HG02938 (cell line): ENCODE data around the gene SHCBP1.
"Not testable (repeated sequence)": the region's sequence is repeated elsewhere in the genome, so short reads cannot be mapped to it uniquely, and the experiment has no call there.

Source experiments
- ATAC-seq: cut with Tn5 transposase; IDR thresholded peaks from one replicate; pipeline ENCODE4 v1.9.1; 2021; ENCODE audit warnings: mild to moderate bottlenecking, moderate library complexity; ENCODE audit not compliant: unreplicated experiment

SHCBP1 gene

DNA sequence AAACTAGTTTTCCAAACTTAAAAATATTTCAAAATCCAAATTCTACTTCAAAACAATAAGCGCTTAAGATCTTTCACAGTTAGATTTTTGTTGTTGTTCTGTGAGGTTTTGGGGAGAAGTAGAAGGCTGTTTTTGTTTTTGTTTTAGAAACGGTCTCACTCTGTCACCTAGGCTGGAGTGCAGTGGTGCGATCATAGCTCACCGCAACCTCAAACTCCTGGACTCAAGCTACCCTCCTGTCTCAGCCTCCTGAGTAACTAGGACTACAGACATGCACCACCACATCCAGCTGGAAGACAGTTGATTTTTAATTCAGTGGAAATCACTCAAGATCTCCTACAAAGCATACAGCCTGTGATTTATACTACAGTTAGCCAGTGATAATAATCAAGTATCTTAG is 2.7 kb downstream of the SHCBP1 start:
- peak; percentile 42 for ATAC-seq

DNA sequence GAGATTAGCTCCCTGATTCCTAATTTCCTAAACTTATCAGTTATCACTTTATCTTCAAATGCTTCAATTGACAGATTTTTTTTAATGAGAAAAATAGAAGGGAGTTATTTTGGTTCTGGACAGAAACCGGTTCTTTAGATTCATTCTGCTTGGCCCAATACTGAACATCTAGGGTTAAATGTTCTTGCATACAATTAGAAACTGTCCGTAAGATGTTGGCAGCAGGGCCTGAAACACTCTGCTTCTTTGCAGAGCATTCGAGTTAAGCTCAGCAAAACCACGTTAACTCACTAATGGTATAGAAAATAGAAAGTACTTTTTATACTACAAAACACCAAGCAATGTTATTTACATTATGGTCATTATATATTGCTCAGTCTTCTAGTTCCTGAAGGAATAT is 7.2 kb downstream of the SHCBP1 start:
- ATAC-seq: no peak

DNA sequence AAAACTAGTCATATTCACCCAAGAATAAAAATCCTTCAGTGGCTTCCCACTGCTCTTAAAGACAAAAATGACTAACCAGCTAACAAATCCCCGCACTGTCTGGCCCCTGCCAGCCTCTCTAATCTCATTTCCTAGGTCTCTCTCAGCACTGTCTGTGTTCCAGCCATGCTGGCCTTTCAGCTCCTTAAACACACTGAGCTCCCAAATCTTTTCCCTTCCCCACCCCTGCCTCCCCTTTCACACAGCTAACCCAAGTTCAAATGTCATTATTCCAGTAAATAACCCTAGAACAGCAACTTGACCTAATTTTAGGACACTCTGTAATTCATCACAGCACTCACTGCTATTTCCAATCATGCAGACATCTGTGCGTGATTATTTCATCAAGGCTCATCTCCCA is 7.8 kb downstream of the SHCBP1 start:
- ATAC-seq: no peak

DNA sequence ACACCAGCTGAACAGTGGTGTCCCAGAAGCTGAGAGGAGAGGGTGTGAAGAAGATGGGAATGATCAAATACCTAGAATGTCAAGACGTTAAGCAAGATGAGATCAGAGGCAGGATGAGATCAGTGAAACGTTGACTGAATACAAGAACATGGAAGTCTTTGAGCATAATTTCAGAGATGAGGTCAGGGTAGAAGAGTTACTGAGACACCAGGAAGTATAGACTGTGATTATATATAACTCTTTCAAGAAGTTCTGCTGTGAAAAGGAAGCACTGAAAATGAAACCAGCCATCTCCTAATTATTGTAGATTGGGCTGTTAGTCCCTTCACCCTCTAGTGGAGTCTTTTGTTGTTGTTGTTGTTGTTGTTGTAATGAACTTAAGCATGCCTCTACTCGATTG is 9.1 kb downstream of the SHCBP1 start:
- ATAC-seq: peak; percentile 72

DNA sequence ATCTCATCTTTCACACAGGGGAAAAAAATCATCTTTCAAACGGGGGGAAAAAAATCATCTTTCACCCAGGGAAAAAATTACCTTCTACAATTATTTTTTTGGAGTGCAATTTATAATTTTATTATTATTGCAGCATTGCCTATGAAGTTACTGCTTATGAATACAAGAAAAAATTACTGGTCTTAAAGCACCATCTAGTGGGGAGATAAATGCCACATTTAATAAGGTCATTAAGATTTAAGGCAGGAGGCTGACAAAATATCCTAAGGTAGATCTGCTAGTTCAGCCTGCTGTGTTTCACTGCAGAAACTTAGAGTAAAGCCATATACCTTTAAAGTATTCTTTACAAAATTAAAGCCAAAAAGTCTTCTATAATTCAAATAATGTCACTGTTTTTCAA is 13.7 kb downstream of the SHCBP1 start:
- ATAC-seq: no peak

DNA sequence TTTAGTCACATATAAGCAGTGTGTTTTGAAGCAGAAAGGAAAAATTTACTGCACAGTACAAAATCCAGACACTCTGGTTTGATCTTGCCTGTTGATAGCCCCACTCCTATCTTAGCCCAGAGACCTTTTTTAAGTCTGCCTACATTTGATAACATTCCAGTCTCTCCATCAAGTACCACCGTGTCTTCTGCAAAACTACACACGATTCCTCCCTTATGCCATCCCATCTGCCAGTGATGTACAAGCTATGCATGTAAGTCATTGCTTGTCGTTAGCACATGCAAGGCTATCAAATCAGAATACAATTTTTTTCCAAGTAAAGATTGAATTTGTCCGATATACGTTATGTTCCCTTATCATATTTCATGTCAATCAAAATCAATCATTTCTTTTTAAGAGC is 14.9 kb downstream of the SHCBP1 start:
- ATAC-seq: no peak

DNA sequence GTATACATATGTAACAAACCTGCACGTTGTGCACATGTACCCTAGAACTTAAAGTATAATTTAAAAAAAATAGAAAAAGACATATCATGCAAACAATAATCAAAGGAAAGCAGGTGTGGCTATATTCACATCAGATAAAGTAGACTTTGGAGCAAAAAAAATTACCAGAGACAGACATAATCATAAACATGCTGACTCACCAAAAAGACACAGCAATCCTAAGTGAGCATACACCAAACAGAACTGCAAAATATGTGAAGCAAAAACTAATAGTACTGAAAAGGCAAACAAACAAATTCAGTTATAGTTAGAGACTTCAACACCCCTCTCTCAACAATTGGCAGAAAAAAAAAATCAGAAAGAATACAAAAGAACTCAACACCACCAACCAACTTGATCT is 29.9 kb downstream of the SHCBP1 start:
- no peak for ATAC-seq

DNA sequence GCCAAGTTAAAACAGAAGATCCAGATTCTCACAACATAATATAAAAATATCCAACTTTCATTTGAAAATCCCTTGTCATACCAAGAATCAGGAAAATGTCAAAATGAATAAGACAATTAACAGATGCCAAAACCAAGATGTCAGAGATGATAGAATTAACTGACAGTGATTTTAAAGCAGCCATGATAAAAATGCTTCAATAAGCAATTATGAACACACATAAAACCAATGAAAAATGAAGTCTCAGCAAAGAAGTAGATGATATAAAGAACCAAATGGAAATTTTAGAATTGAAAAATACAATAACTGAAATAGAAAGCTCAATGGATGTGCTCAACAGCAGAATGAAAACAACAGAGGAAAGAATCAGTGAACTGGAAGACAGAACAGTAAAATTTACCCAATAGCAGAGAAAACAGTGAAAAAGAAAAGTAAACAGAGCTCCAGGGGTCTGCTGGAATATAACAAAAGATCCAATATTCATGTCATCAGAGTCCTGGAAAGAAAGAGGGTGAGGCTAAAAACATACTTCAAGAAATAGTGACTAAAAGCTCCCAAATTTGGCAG is 35.1 kb downstream of the SHCBP1 start:
- no peak for ATAC-seq

DNA sequence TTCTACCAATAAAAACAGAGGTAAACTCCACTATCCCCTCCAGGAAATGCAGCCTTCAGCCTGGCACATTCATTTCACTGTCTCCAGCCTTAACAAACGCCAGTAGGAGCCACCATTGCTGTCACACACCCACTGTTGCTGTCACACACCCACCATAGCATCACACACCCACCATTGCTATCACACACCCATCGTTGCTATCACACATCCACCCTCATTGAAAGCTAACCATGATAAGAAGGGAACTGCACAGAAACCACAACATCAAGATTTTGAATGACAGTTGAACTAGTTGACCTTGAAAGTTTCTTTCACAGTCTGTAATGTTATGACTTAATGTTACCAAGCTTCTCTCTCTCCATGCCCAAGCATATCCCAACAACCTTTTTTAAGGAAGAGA is 38.1 kb downstream of the SHCBP1 start:
- no peak for ATAC-seq

DNA sequence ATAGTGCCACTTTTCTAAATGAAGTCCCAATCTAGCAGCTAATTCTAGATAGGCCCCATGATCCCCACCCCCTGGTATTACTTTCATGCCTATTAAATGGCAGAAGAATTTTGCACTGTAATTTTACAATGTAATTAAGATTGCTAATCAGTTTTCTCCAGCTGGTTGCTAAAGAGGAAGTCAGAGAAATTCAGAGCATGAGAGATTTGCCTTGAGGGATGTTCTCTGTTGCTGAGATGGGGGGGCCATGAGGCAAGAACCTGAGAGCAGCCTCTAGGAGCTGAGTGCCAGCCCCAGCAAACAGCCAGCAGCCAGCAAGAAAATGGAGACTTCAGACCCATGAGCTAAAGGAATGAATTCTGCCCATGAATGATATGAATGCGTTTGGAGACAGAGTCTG is 38.9 kb downstream of the SHCBP1 start:
- no peak for ATAC-seq

DNA sequence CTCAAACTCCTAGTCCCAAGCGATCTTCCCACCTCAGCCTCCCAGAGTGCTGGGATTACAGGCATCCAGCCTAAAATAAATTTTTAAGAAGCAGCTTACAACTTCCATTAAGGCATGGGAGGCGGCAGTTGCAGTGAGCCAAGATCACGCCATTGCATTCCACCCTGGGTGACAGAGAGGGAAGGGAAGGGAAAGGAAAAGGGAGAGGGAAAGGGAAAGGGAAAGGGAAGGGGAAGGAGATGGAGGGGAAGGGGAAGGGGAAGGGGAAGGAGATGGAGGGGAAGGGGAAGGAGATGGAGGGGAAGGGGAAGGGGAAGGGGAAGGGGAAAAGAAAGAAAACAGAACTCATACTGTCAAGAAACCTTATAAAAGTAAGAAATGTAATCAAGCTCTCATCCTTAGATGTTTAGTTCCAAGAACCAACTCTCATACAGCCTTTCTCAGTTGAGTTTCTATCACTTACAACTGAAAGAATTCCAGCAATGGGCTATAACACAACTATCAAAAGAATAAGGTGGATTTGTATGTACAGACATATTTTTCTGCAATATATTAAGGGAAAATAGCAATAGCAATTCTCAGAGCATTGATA is 43.1 kb downstream of the SHCBP1 start:
- ATAC-seq: no peak

DNA sequence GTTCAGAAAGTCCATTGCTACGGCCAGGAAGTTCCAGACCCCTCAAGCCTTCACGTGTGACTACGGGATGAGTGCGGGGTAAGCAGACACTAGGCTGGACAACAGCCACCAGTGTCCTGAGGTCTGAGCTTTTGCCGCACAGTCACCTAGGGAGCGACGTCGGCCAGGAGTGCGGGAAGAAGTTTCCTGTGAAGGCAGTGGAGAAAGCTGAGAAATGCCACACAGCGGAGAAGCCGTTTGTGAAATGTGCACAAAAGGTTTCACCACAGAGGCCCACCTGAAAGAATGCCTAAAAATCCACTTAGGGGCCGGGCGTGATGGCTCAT is 47.4 kb downstream of the SHCBP1 start:
- no peak for ATAC-seq

DNA sequence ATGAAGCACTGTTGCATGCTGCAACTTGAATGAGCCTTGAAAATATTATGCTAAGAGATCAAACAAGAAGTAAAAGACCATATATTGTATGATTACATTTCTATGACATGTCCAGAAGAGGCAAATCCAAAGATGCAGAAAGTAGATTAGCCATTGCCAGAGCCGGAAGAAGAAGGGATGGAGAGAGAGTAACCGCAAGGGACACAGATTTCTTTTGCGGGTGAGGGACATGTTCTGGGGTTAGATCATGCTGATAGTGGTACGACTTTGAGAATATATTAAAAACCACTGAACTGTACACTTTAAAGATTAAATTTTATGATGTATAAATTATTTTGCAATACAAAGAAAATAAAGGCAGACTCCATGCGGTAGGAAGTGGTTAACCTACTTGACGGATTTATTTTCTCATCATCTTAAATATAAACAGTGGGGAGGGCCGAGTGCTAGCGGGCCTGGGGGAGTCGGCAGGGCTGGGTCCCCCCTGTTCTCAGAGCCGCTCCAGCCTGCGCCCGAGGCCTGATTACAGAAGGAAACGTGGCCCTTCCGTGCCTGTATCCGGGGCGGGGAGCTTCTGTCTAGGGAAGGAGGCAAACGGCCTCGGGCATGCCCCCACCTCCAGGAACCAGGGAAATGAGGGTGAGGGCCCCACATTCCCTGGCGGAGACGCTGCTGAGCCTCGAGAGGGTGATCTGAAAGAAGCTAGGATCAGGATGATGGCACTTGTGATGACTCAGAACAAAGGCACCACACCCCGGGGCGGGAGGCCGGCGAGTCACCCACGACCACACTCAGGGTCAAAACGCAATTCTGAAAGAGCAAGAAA is 48.0 kb downstream of the SHCBP1 start:
- ATAC-seq: no peak

DNA sequence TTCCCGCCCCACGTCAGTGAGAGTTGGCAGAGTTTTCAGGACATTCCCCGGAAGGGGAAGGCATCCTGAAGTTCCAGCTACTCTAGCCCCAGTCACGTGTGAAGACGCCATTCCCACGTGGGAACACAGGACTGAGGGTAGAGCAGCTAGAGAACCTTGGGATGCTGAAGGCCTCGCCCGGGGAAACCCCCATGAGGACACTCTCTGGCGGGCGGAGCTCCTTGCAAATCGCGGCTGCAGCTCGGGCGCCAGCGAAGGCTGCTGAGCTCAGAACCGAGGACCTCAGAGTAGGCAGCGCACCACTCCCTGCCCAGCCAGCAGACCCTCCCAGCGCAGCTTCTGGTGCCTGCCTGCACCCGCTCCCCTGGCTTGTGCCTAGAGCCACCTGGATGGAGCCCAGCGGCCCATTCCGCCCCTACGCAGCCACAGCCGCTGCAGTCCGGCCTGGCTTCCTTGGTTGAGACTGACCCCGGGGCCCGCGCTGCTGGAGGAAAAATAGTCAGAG is 51.9 kb downstream of the SHCBP1 start:
- no peak for ATAC-seq

DNA sequence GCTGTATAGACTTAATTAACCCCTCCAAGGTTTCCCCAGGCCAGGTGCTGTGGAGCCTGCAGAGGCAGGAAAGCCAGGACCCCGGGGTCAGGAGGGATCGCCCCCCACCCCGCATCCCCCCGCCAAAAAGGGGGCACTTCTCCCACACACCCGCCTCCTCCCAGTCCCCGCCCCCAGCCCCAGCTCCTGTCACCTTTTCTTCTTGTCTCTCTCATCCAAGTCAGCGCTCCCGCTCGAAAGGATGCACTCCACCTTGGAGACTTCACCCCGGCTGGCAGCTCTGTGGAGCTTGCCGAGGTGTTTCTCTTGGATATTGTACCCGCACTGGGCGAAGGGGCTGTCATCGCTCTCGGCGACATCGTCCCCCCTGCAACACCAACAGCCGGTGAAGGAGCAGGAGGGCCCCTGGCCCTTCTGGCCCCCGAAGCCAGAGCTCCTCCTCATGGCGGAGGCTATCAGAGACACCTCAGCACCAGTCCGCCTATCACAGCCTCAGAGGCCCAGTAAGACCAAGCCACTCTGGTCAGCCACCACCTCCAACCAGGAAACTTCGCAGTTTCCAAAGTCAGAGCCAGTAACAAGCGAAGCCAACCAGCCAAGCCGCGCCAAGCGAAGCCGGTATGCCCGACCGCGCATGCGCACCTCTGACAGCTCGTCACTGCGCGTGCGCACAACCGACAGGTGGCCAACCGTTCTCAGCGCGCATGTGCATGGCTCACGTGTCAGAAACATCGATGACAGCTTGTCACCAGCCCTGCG is 52.5 kb downstream of the SHCBP1 start:
- no peak for ATAC-seq

DNA sequence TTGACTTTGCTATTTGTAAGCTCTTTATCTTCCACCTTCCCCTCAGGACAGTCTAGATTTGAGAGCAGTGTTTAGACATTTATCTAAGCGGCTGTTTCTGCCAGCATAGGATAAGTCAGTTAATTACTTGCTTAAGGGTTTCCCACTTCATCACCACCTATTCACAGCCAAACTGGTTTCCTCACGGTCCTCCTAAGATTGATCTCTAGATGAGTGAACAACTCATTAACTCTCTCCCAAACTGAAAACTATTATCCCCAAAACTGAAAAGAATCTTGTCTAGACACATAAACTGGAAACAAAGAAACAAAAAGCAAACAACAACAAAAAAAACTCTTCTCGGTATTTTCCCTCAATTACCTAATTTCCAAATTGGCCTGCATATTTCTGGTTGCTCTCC is 58.2 kb downstream of the SHCBP1 start:
- ATAC-seq: no peak

DNA sequence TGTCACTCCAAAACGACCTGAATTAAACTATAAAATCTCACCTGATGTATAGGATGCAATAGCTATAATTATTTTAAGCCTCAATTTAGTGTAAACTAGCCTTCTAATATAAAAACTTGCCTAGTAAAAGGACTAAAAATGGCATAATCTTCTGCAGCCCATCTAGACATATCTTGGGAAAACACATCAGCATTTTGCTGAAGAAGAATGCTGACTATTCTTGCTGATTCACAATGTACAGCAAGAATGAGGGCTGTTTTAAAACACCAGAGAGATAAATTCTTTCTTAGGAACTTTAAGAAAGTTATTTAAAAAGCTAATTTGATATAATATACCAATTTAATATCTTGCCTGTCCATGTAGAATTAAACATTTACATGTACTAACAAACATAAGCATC is 63.2 kb downstream of the SHCBP1 start:
- no peak for ATAC-seq

DNA sequence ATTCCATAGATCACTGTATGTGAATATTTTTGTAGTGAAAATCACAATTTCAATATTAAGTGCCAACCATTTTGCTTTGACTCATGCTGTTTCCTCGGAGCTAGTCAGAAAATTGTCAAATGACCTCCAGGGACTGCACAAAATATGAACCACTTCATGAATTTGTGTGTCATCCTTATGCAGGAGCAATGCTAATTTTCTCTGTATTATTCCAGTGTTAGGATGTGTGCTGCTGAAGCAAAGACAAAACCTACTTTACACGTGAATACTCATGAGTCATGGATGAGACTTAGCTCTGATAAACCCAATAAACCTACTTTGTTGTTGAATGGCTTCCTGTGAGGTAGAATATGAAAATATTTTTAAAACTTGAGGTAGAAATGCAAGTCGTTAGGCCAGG is 65.2 kb downstream of the SHCBP1 start:
- ATAC-seq: no peak

DNA sequence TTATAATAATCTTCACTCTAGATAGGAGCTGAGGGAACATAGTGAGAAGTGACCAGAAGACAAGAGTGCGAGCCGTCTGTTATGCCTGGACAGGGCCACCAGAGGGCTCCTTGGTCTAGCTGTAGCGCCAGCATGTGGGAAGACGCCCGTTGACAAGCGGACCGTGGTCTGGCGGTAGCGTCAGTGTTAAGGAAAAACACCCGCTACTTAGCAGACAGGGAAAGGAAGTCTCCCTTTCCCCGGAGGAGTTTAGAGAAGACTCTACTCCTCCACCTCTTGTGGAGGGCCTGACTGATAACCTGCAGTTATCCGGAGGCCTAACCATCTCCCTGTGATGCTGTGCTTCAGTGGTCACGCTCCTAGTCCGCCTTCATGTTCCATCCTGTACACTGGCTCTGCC is 66.7 kb downstream of the SHCBP1 start:
- ATAC-seq: not testable (repeated sequence)

DNA sequence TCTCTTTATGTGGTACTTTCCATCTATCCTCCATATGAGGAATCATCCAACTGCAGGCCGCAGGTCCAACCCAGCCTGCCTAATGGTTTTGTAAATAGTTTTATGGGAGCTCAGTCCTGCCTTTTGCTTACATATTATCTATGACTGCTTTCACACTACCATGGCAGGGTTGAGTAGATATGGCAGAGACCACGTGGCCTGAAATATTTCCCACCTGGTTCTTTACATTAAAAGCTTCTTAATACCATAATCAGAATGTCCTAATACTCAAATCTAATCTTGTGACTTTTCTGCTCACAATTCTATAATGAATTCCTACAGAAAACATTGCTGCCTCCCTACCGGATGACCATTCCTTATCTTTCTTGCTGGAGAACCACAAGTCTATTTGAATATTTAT is 71.7 kb downstream of the SHCBP1 start:
- ATAC-seq: no peak
